Type B pancreatic cell (in vitro differentiated cells): ENCODE data around the gene TGFB2. TPM values are rescaled to one million over a fixed set of nuclear protein-coding genes. Genes with fewer than 3 reads are reported as not detected.

Source experiments
- DNase-seq: peaks from one replicate; pipeline ENCODE4 v3.0.0; 2021; ENCODE audit warnings: mixed read lengths; ENCODE audit not compliant: unreplicated experiment; ENCODE audit errors: extremely low spot score
- H3K27ac Mint-ChIP-seq: 2 replicates; pipeline ENCODE4 v1.8.0; 2021; ENCODE audit warnings: mild to moderate bottlenecking, mixed read lengths
- H3K27me3 Mint-ChIP-seq: 2 replicates; pipeline ENCODE4 v1.8.0; 2021; ENCODE audit warnings: mixed read lengths
- H3K36me3 Mint-ChIP-seq: 2 replicates; pipeline ENCODE4 v1.8.0; 2021; ENCODE audit warnings: mixed read lengths
- H3K4me1 Mint-ChIP-seq: one replicate; pipeline ENCODE4 v1.8.0; 2021; ENCODE audit warnings: mixed read lengths; ENCODE audit not compliant: unreplicated experiment
- H3K4me3 Mint-ChIP-seq: 2 replicates; pipeline ENCODE4 v1.8.0; 2021; ENCODE audit warnings: mild to moderate bottlenecking, mixed read lengths
- H3K9me3 Mint-ChIP-seq: 2 replicates; pipeline ENCODE4 v1.8.0; 2021; ENCODE audit warnings: mixed read lengths
- CTCF ChIP-seq: fragments of 200-600 bp; sonication (generic); conservative IDR thresholded peaks from 2 replicates; pipeline ENCODE4 v1.5.0; 2021; ENCODE audit warnings: antibody characterized with exemption, mild to moderate bottlenecking
- total RNA-seq: library from RNA; stranded (reverse); gene quantifications from 2 replicates; pipeline ENCODE4 v1.2.1, GENCODE V29; 2021; ENCODE audit warnings: low replicate concordance

TGFB2 gene
- total RNA-seq, 1 donor from 2014 or later, result 207 TPM

- H3K27ac Mint-ChIP-seq, result no peak overlapping the region
- peaks cover 34% of the 10 kb centered on the region for H3K36me3 Mint-ChIP-seq
- no peaks in the 10 kb centered on the region for H3K9me3 Mint-ChIP-seq
- peaks cover 13% of the 10 kb centered on the region for H3K27me3 Mint-ChIP-seq
- TF ChIP-seq CTCF, result no peak
- no peak for DNase-seq
- no peak overlapping the region for H3K4me3 Mint-ChIP-seq
- H3K4me1 Mint-ChIP-seq, result peaks cover 17% of the 10 kb centered on the region
These were observed 63.8 kb downstream of the TGFB2 start for GRCh38 chr1:218408942-218409341.

GRCh38 chr1:218409946-218410510, 64.9 kb downstream of the TGFB2 start:
- peaks cover 39% of the 10 kb centered on the region for H3K36me3 Mint-ChIP-seq
- H3K9me3 Mint-ChIP-seq, result no peaks in the 10 kb centered on the region
- H3K27me3 Mint-ChIP-seq, result peaks cover 13% of the 10 kb centered on the region
- H3K4me1 Mint-ChIP-seq, result peaks cover 17% of the 10 kb centered on the region
- TF ChIP-seq CTCF, result no peak
- H3K27ac Mint-ChIP-seq, result no peak overlapping the region
- DNase-seq, result no peak
- H3K4me3 Mint-ChIP-seq, result no peak overlapping the region

- no peak overlapping the region for H3K27ac Mint-ChIP-seq
- DNase-seq, result no peak
- peaks cover 12% of the 10 kb centered on the region for H3K27me3 Mint-ChIP-seq
- no peaks in the 10 kb centered on the region for H3K9me3 Mint-ChIP-seq
- peaks cover 21% of the 10 kb centered on the region for H3K4me1 Mint-ChIP-seq
- H3K4me3 Mint-ChIP-seq, result no peak overlapping the region
- no peak for TF ChIP-seq CTCF
- peaks cover 39% of the 10 kb centered on the region for H3K36me3 Mint-ChIP-seq
These were observed 66.0 kb downstream of the TGFB2 start for GRCh38 chr1:218411101-218411500.

GRCh38 chr1:218412171-218412570, 67.0 kb downstream of the TGFB2 start:
- Mint-ChIP-seq H3K9me3 (no peaks in the 10 kb centered on the region), H3K36me3 (peaks cover 45% of the 10 kb centered on the region), H3K4me3 (no peak overlapping the region), H3K27me3 (peaks cover 14% of the 10 kb centered on the region), H3K4me1 (peaks cover 21% of the 10 kb centered on the region), H3K27ac (no peak overlapping the region)
- no peak for TF ChIP-seq CTCF
- no peak for DNase-seq

- peaks cover 14% of the 10 kb centered on the region for H3K27me3 Mint-ChIP-seq
- no peak for TF ChIP-seq CTCF
- H3K27ac Mint-ChIP-seq, result no peak overlapping the region
- H3K9me3 Mint-ChIP-seq, result no peaks in the 10 kb centered on the region
- H3K4me1 Mint-ChIP-seq, result peaks cover 21% of the 10 kb centered on the region
- peaks cover 50% of the 10 kb centered on the region for H3K36me3 Mint-ChIP-seq
- no peak overlapping the region for H3K4me3 Mint-ChIP-seq
- no peak for DNase-seq
These were observed 68.0 kb downstream of the TGFB2 start for GRCh38 chr1:218413179-218413578.
